WTC11 (cell line): Measurements from ENCODE around the gene DIPK2A.

Experiments
- CREB1 ChIP-seq: sonication (generic); formaldehyde crosslinking; IDR thresholded peaks from 2 replicates; pipeline ENCODE4 v1.8.0; 2023; ENCODE audit warnings: mild to moderate bottlenecking, missing genetic modification reagents
- CTCF ChIP-seq: fragments of 200-600 bp; IDR thresholded peaks from 2 replicates; pipeline ENCODE4 v1.8.0; 2022; ENCODE audit warnings: antibody characterized with exemption
- E2F4 ChIP-seq: sonication (generic); formaldehyde crosslinking; IDR thresholded peaks from 2 replicates; pipeline ENCODE4 v1.8.1; 2022; ENCODE audit warnings: low read depth, mild to moderate bottlenecking, moderate library complexity, missing genetic modification reagents, borderline replicate concordance
- NR2C2 ChIP-seq: sonication (generic); formaldehyde crosslinking; IDR thresholded peaks from 2 replicates; pipeline ENCODE4 v1.8.0; 2022; ENCODE audit warnings: mild to moderate bottlenecking, missing genetic modification reagents
- ZNF532 ChIP-seq: fragments of 250-450 bp; sonication (Bioruptor Pico); IDR thresholded peaks from 2 replicates; pipeline ENCODE4 v1.9.0; 2021; ENCODE audit warnings: mild to moderate bottlenecking, borderline replicate concordance

- no peak for TF ChIP-seq CTCF
- no peak for TF ChIP-seq ZNF532
- no peak for TF ChIP-seq NR2C2 (CRISPR knock-in tag)
- TF ChIP-seq CREB1 (CRISPR knock-in tag): no peak
- TF ChIP-seq E2F4 (CRISPR knock-in tag): no peak
Observed at GRCh38 chr3:144011251-144011799, 39.7 kb downstream of the DIPK2A start.
